MCF 10A (cell line): ENCODE results near the gene FER. TPM values are rescaled to one million over a fixed set of nuclear protein-coding genes. Genes with fewer than 3 reads are reported as not detected.

Experiments used
- BruUV-seq: library from RNA; stranded (reverse); fragments of 400-500 nt; replicated peaks from 2 replicates; lab custom pipeline; 2021; lab: Mats Ljungman, UMichigan
- CTCF ChIA-PET: fragments of 300-600 bp; sonication (Branson Sonifier 250); formaldehyde crosslinking; extraction: SDS; loops from one replicate; lab custom pipeline; 2021; ENCODE audit warnings: antibody characterized with exemption, inconsistent platforms; lab: Yijun Ruan, JAX
- POLR2A ChIA-PET: fragments of 300-600, 350-650 bp; sonication (Branson Sonifier 250); formaldehyde crosslinking; extraction: SDS; loops from one replicate; lab custom pipeline; 2020; ENCODE audit warnings: antibody characterized with exemption, inconsistent platforms; lab: Yijun Ruan, JAX
- DNase-seq: peaks from one replicate; pipeline ENCODE4 v3.0.0-alpha.2; 2018; ENCODE audit not compliant: unreplicated experiment
- H3K27ac Mint-ChIP-seq: one replicate; pipeline ENCODE4 v1.8.0; 2022; ENCODE audit warnings: mild to moderate bottlenecking, low read depth, mixed read lengths; ENCODE audit not compliant: unreplicated experiment
- H3K27me3 Mint-ChIP-seq: one replicate; pipeline ENCODE4 v1.8.0; 2022; ENCODE audit warnings: mixed read lengths; ENCODE audit not compliant: insufficient read depth, unreplicated experiment
- H3K36me3 Mint-ChIP-seq: one replicate; pipeline ENCODE4 v1.8.0; 2022; ENCODE audit warnings: mild to moderate bottlenecking, moderate library complexity, mixed read lengths; ENCODE audit not compliant: insufficient read depth, unreplicated experiment
- H3K4me1 Mint-ChIP-seq: one replicate; pipeline ENCODE4 v1.8.0; 2022; ENCODE audit warnings: mixed read lengths; ENCODE audit not compliant: insufficient read depth, unreplicated experiment
- H3K4me3 Mint-ChIP-seq: one replicate; pipeline ENCODE4 v1.8.0; 2022; ENCODE audit warnings: mild to moderate bottlenecking, moderate library complexity, mixed read lengths; ENCODE audit not compliant: unreplicated experiment
- H3K9me3 Mint-ChIP-seq: one replicate; pipeline ENCODE4 v1.8.0; 2022; ENCODE audit warnings: mixed read lengths; ENCODE audit not compliant: unreplicated experiment
- intact Hi-C: fragments of 100-400 bp; cut with micrococcal nuclease; formaldehyde crosslinking; loops from 2 replicates; pipeline ENCODE4 v1.14.1; 2022
- total RNA-seq: library from RNA; stranded (reverse); gene quantifications from 2 replicates; pipeline ENCODE4 v1.2.3, GENCODE V29; 2022
- TF ChIP-seq, protein P1 (sequence below): fragments of 200-600 bp; IDR thresholded peaks from one replicate; pipeline ENCODE4 v1.8.0; 2022; ENCODE audit warnings: antibody characterized with exemption, mild to moderate bottlenecking; ENCODE audit not compliant: unreplicated experiment

FER gene
- total RNA-seq, 1 experiment from 2014 or later, result 71.1 TPM

- TF ChIP-seq, protein P1, sequence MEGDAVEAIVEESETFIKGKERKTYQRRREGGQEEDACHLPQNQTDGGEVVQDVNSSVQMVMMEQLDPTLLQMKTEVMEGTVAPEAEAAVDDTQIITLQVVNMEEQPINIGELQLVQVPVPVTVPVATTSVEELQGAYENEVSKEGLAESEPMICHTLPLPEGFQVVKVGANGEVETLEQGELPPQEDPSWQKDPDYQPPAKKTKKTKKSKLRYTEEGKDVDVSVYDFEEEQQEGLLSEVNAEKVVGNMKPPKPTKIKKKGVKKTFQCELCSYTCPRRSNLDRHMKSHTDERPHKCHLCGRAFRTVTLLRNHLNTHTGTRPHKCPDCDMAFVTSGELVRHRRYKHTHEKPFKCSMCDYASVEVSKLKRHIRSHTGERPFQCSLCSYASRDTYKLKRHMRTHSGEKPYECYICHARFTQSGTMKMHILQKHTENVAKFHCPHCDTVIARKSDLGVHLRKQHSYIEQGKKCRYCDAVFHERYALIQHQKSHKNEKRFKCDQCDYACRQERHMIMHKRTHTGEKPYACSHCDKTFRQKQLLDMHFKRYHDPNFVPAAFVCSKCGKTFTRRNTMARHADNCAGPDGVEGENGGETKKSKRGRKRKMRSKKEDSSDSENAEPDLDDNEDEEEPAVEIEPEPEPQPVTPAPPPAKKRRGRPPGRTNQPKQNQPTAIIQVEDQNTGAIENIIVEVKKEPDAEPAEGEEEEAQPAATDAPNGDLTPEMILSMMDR, result no peak
- DNase-seq, result no peak
- peaks cover 10% of the 10 kb centered on the region for H3K9me3 Mint-ChIP-seq
- ChIA-PET CTCF (no interaction called here), POLR2A (no interaction called here)
- intact Hi-C loops, result no loop called here
- no peak overlapping the region for H3K27ac Mint-ChIP-seq
- no peak overlapping the region for H3K4me3 Mint-ChIP-seq
- BruUV-seq, result no TSS peak
- no peaks in the 10 kb centered on the region for H3K36me3 Mint-ChIP-seq
- H3K27me3 Mint-ChIP-seq, result no peaks in the 10 kb centered on the region
- H3K4me1 Mint-ChIP-seq, result no peaks in the 10 kb centered on the region
Measured at GRCh38 chr5:109125755-109126429, 378.2 kb downstream of the FER start.

- POLR2A ChIA-PET, result no interaction called here
- TF ChIP-seq, protein P1, result no peak
- no peaks in the 10 kb centered on the region for H3K27me3 Mint-ChIP-seq
Measured at GRCh38 chr5:109126481-109126880, 378.8 kb downstream of the FER start.

GRCh38 chr5:109136906-109137305, 389.2 kb downstream of the FER start:
- no peaks in the 10 kb centered on the region for H3K27me3 Mint-ChIP-seq

More at GRCh38 chr5:109126481-109126880, 378.8 kb downstream of the FER start:
- Mint-ChIP-seq H3K27ac (no peak overlapping the region), H3K9me3 (peaks cover 10% of the 10 kb centered on the region), H3K4me3 (no peak overlapping the region), H3K36me3 (no peaks in the 10 kb centered on the region), H3K4me1 (no peaks in the 10 kb centered on the region)
- BruUV-seq, result no TSS peak
- intact Hi-C loops, result no loop called here
- CTCF ChIA-PET, result no interaction called here
- no peak for DNase-seq

More at GRCh38 chr5:109136906-109137305, 389.2 kb downstream of the FER start:
- no peak overlapping the region for H3K27ac Mint-ChIP-seq
- CTCF ChIA-PET, result interaction anchor here (0.6 to 0.8 kb wide), 2 partner anchors 253 to 415 kb away, joined by 3 to 4 read pairs; no protein-coding TSS in a partner anchor
- H3K36me3 Mint-ChIP-seq, result no peaks in the 10 kb centered on the region
- TF ChIP-seq, protein P1, result no peak
- POLR2A ChIA-PET, result no interaction called here
- no peak overlapping the region for H3K4me3 Mint-ChIP-seq
- no TSS peak for BruUV-seq
- H3K9me3 Mint-ChIP-seq, result no peaks in the 10 kb centered on the region
- intact Hi-C loops, result no loop called here
- DNase-seq, result no peak
- H3K4me1 Mint-ChIP-seq, result no peaks in the 10 kb centered on the region
